Measurements from ENCODE around the gene FUT4.
"Not testable (repeated sequence)": the region's sequence is repeated elsewhere in the genome, so short reads cannot be mapped to it uniquely, and the experiment has no call there.

FUT4 gene

DNA sequence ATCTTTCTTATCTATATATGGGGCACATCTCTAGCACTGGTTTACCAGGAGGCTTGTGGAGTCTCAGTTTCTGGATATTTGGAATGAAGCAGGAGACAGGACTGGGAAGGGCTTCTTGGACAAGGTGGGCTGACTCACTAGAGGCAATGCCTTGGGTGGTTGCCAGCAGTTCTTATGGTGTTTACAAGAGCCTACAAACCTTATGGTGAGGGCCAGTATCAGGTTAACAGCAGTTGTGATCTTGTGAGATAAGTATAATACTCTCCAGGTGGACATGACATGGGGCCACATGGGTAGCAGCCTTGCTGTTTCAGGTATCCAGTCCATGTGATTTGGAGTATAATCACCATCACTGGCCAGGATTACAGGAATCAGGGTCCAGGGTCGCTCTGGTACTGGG lies 10.2 kb downstream of the FUT4 start:
- Histone ChIP-seq H3K9me3 (ENCODE audit: control insufficient read depth, insufficient read depth, low read length) (no peaks in the 10 kb centered on the region), H3K36me3 (ENCODE audit: control insufficient read depth, insufficient read depth, low read length) (no peaks in the 10 kb centered on the region), H3K4me1 (ENCODE audit: control insufficient read depth, insufficient read depth, low read length) (no peaks in the 10 kb centered on the region), H3K4me3 (ENCODE audit: low read depth, low read length) (no peak overlapping the region), H3K27ac (ENCODE audit: low read depth, low read length) (no peak overlapping the region), H3K27me3 (ENCODE audit: control insufficient read depth, insufficient read depth, low read length) (no peaks in the 10 kb centered on the region), H3K9ac (ENCODE audit: low read depth, low read length) (no peak overlapping the region)

DNA sequence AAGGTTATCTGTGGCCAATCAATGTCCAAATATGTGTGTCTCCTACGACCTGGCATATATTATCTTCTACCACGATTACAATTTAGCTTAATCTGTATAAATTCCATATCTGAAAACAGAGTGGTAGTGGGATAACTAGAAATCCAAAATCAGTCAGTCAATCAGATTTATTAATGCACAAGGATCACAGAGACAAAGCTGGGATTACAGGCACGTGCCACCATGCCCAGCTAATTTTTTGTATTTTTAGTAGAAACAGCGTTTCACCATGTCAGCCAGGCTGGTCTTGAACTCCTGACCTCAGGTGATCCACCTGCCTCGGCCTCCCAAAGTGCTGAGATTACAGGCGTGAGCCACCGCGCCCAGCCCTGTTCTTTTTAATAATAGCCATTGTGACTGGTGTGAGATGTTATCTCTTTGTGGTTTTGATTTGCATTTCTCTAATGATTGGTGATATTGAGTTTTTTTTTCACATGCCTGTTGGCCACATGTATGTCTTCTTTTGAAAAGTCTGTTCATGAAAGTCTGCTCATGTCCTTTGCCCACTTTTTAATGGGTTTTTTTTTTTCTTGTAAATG lies 12.1 kb downstream of the FUT4 start:
- H3K27ac ChIP-seq (ENCODE audit: low read depth, low read length); H3K4me3 ChIP-seq (ENCODE audit: low read depth, low read length); H3K36me3 ChIP-seq (ENCODE audit: control insufficient read depth, insufficient read depth, low read length); H3K27me3 ChIP-seq (ENCODE audit: control insufficient read depth, insufficient read depth, low read length); H3K9me3 ChIP-seq (ENCODE audit: control insufficient read depth, insufficient read depth, low read length); H3K4me1 ChIP-seq (ENCODE audit: control insufficient read depth, insufficient read depth, low read length); H3K9ac ChIP-seq (ENCODE audit: low read depth, low read length): not testable (repeated sequence)

DNA sequence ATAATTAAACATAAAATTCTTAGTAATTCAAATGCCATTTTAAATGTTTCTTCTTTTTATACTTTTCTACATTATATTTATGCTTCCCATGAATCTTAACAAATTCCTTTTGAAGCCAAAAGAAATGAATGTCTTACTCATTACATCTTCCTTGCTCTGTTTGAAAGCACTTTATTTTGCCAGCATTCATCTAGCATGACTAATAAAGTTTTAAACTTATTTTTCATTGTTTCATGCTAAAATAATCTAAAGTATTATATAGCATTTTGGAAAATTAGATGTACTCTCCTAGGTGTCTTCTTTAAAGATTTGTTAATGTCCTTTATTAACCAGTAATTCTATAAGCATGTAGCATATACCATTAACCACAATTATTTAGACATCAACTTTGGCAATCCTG lies 13.7 kb downstream of the FUT4 start:
- H3K4me3 ChIP-seq (ENCODE audit: low read depth, low read length), result no peak overlapping the region
- no peaks in the 10 kb centered on the region for H3K4me1 ChIP-seq (ENCODE audit: control insufficient read depth, insufficient read depth, low read length)
- no peaks in the 10 kb centered on the region for H3K27me3 ChIP-seq (ENCODE audit: control insufficient read depth, insufficient read depth, low read length)
- H3K9me3 ChIP-seq (ENCODE audit: control insufficient read depth, insufficient read depth, low read length), result no peaks in the 10 kb centered on the region
- H3K9ac ChIP-seq (ENCODE audit: low read depth, low read length), result no peak overlapping the region
- no peaks in the 10 kb centered on the region for H3K36me3 ChIP-seq (ENCODE audit: control insufficient read depth, insufficient read depth, low read length)
- H3K27ac ChIP-seq (ENCODE audit: low read depth, low read length), result no peak overlapping the region

DNA sequence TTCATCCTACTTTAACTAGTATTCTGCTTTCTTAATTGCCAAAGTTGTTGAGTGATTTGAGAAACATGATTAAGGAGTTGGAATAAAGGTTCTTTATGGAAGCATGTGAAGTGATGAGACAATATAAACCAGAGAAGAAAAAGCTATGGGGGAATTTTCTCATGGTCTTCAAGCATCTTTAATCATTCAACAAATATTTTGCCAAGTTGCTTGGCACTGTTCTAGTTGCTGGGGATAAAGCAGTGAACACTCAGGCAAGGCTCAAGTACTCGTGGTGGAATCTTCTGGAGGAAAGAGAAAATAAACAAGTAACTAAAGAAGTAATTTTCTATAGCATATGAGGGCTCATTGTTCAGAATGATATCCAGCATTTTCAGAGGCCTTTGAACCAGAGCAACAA lies 14.3 kb downstream of the FUT4 start:
- Histone ChIP-seq H3K9ac (ENCODE audit: low read depth, low read length) (no peak overlapping the region), H3K27me3 (ENCODE audit: control insufficient read depth, insufficient read depth, low read length) (no peaks in the 10 kb centered on the region), H3K4me1 (ENCODE audit: control insufficient read depth, insufficient read depth, low read length) (peaks cover 2% of the 10 kb centered on the region; the same call in 1 of the 2 replicates), H3K27ac (ENCODE audit: low read depth, low read length) (no peak overlapping the region), H3K4me3 (ENCODE audit: low read depth, low read length) (no peak overlapping the region), H3K9me3 (ENCODE audit: control insufficient read depth, insufficient read depth, low read length) (no peaks in the 10 kb centered on the region), H3K36me3 (ENCODE audit: control insufficient read depth, insufficient read depth, low read length) (no peaks in the 10 kb centered on the region)

DNA sequence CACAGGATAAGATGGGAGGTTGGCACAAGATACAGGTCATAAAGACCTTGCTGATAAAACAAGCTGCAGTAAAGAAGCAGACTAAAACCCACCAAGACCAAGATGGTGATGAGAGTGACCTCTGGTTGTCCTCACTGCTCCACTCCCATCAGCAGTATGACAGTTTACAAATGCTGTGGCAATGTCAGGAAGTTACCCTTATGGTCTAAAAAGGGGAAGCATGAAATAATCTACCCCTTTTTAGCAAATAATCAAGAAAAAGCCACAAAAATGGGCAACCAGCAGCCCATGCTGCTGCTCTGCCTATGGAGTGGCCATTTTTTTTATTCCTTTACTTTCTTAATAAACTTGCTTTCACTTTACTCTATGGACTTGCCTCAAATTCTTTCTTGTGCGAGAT lies 14.7 kb downstream of the FUT4 start:
- Histone ChIP-seq H3K36me3 (ENCODE audit: control insufficient read depth, insufficient read depth, low read length) (no peaks in the 10 kb centered on the region), H3K27ac (ENCODE audit: low read depth, low read length) (no peak overlapping the region), H3K9ac (ENCODE audit: low read depth, low read length) (no peak overlapping the region)

DNA sequence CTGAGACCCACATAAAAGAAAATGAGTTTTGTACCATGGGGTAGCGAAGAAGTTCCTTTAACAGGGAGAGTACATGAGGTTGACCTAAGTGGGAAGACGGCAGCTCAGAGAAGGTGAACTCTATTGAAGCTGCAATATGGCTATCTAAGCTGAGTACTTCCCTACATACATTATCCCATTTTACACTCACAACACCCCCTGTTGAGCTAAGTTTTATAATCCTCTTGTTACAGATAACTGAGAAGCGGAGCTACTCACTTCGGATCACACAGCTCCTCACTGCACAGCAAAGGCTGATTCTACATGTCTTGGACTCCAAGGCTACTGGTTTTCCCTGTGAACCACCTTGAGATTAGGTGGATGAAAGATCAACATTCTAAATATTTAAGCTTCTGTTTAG lies 15.2 kb downstream of the FUT4 start:
- H3K27ac ChIP-seq (ENCODE audit: low read depth, low read length), result no peak overlapping the region
- no peaks in the 10 kb centered on the region for H3K36me3 ChIP-seq (ENCODE audit: control insufficient read depth, insufficient read depth, low read length)
- no peaks in the 10 kb centered on the region for H3K27me3 ChIP-seq (ENCODE audit: control insufficient read depth, insufficient read depth, low read length)
- peaks cover 8% of the 10 kb centered on the region for H3K4me1 ChIP-seq (ENCODE audit: control insufficient read depth, insufficient read depth, low read length)
- H3K9ac ChIP-seq (ENCODE audit: low read depth, low read length), result no peak overlapping the region
- H3K4me3 ChIP-seq (ENCODE audit: low read depth, low read length), result no peak overlapping the region
- H3K9me3 ChIP-seq (ENCODE audit: control insufficient read depth, insufficient read depth, low read length), result no peaks in the 10 kb centered on the region

More for the DNA sequence above, 14.7 kb downstream of the FUT4 start:
- no peak overlapping the region for H3K4me3 ChIP-seq (ENCODE audit: low read depth, low read length)
- H3K9me3 ChIP-seq (ENCODE audit: control insufficient read depth, insufficient read depth, low read length), result no peaks in the 10 kb centered on the region
- H3K27me3 ChIP-seq (ENCODE audit: control insufficient read depth, insufficient read depth, low read length), result no peaks in the 10 kb centered on the region
- peaks cover 5% of the 10 kb centered on the region; the same call in 1 of the 2 replicates for H3K4me1 ChIP-seq (ENCODE audit: control insufficient read depth, insufficient read depth, low read length)

DNA sequence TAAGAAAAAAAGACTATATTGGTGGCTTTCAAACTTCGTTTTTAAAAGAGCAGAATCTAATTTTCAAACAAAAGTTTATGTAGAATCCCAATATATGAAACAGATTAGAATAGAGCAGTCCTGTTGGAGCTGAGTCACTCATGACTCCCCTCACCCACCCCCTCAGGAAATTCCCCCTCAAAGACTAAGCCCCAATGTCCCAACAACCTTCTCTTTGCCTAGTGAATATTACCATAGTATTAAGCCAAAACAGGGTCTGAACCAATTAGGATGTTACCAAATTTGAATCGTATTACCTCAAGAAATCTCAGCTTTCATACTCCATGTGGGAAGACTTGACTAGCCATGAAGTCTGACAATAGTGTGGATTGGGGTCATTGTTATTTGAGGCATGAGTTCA lies 15.6 kb downstream of the FUT4 start:
- Histone ChIP-seq H3K27ac (ENCODE audit: low read depth, low read length) (no peak overlapping the region), H3K4me1 (ENCODE audit: control insufficient read depth, insufficient read depth, low read length) (peaks cover 9% of the 10 kb centered on the region), H3K4me3 (ENCODE audit: low read depth, low read length) (no peak overlapping the region), H3K36me3 (ENCODE audit: control insufficient read depth, insufficient read depth, low read length) (no peaks in the 10 kb centered on the region), H3K27me3 (ENCODE audit: control insufficient read depth, insufficient read depth, low read length) (no peaks in the 10 kb centered on the region), H3K9me3 (ENCODE audit: control insufficient read depth, insufficient read depth, low read length) (no peaks in the 10 kb centered on the region), H3K9ac (ENCODE audit: low read depth, low read length) (no peak overlapping the region)

DNA sequence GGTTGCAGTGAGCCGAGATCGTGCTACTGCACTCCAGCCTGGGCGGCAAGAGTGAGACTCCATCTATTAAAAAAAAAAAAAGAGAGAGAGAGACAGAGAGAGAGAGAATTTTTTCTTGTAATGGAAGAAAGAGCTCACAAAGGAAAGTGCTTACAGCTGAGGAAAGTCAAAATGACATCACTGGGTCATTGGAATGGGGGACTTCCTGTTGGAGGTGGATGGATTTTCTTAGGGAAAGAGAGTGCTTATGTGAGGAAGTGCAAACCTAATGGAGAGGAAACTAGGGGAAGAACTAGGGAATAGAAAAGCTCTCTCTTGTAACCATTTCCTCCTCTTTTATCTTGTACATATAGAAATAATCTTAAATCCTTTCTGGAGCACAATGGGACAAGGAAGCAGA lies 17.1 kb downstream of the FUT4 start:
- H3K27ac ChIP-seq (ENCODE audit: low read depth, low read length), result no peak overlapping the region
- H3K4me1 ChIP-seq (ENCODE audit: control insufficient read depth, insufficient read depth, low read length), result peaks cover 9% of the 10 kb centered on the region
- no peaks in the 10 kb centered on the region for H3K9me3 ChIP-seq (ENCODE audit: control insufficient read depth, insufficient read depth, low read length)
- H3K4me3 ChIP-seq (ENCODE audit: low read depth, low read length), result no peak overlapping the region
- no peaks in the 10 kb centered on the region for H3K27me3 ChIP-seq (ENCODE audit: control insufficient read depth, insufficient read depth, low read length)
- no peak overlapping the region for H3K9ac ChIP-seq (ENCODE audit: low read depth, low read length)
- no peaks in the 10 kb centered on the region for H3K36me3 ChIP-seq (ENCODE audit: control insufficient read depth, insufficient read depth, low read length)

DNA sequence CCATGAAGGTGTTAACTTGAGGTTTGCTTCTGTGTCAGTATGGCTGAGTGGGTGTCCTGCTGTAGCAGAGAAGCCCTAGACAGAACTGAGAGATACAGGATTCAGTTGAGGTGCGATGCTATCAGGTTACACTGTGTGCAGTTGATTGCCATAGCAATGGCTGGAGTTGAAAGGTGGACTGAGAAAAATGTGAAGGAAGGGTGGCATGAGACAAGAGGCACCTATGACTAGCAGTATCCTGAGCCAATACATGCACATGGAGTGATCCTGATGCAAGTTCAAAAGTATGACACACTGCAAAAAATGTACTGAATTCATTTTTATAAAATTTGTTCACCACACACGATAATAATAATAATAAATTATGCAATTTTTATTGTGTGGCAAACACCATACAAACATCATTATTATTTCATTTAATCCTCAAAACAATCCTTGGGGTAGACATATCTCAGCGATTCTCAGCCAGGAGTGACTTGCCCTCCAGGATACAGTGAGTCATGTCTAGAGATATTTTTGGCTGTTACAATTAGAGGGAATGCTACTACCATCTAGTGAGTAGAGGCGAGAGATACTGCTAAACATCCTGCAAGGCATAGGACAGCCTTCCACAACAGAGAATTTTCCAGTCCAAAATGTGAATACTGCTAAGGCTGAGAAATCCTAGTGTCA lies 19.6 kb downstream of the FUT4 start:
- H3K36me3 ChIP-seq (ENCODE audit: control insufficient read depth, insufficient read depth, low read length), result no peaks in the 10 kb centered on the region
- H3K9ac ChIP-seq (ENCODE audit: low read depth, low read length), result no peak overlapping the region
- peaks cover 9% of the 10 kb centered on the region for H3K4me1 ChIP-seq (ENCODE audit: control insufficient read depth, insufficient read depth, low read length)
- H3K4me3 ChIP-seq (ENCODE audit: low read depth, low read length), result no peak overlapping the region
- no peaks in the 10 kb centered on the region for H3K27me3 ChIP-seq (ENCODE audit: control insufficient read depth, insufficient read depth, low read length)
- no peaks in the 10 kb centered on the region for H3K9me3 ChIP-seq (ENCODE audit: control insufficient read depth, insufficient read depth, low read length)
- H3K27ac ChIP-seq (ENCODE audit: low read depth, low read length), result no peak overlapping the region

DNA sequence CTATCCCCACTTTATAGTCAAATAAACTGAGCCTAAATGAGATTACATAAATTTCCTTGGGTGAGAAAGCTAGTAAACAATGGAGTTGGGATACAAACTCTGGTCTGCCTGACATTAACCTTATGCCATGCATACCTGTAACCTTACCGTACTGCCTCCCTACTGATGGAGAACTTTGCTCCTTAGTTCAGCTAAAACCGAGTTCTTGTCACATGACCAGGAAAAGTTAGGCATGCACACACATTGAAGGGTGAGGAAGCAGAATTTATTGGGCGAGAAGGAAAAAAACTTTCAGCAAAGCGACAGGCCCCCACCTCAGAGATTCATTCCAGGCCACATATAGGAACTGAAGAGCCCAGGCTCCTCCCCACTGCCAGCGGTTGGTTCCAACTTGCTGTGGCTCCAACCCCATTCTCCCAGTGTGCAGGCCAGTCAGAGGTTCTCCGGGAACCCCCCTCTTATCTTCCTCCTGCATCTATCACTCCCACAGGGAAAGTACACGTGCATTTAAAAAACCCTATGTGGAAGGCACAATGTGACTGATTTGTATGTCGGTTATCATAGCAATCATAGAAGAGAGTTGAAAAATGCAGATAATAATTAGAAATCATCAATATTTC lies 20.2 kb downstream of the FUT4 start:
- Histone ChIP-seq H3K27ac (ENCODE audit: low read depth, low read length) (no peak overlapping the region), H3K36me3 (ENCODE audit: control insufficient read depth, insufficient read depth, low read length) (no peaks in the 10 kb centered on the region), H3K9ac (ENCODE audit: low read depth, low read length) (no peak overlapping the region), H3K4me1 (ENCODE audit: control insufficient read depth, insufficient read depth, low read length) (peaks cover 9% of the 10 kb centered on the region), H3K4me3 (ENCODE audit: low read depth, low read length) (no peak overlapping the region), H3K9me3 (ENCODE audit: control insufficient read depth, insufficient read depth, low read length) (no peaks in the 10 kb centered on the region), H3K27me3 (ENCODE audit: control insufficient read depth, insufficient read depth, low read length) (no peaks in the 10 kb centered on the region)

DNA sequence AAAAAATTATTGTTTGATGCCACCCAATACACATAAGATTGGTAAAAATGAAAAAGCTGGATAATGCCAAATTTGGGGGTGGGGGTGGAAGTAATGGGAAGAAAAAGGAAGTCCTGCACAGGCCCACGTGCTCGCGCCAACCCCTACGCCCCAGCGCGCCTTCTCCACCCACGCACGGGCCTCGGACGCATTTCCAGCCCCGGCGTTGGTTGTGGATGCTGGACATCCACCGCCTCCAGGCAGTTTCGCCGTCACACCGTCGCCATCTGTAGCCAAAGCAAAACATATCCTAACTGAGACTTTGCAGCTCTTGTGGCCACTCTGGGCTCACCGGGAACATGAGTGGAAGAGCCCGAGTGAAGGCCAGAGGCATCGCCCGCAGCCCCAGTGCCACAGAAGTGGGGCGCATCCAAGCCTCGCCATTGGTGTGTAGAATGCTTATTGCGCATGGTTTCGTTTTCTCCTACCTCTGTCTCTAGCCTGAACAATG lies 23.5 kb downstream of the FUT4 start, which contains the start of gene PIWIL4:
TSS of gene PIWIL4 (plus strand) at position 188 of the 490 bp plus-strand sequence. CDS start at position 339, 151 bp downstream.
- Histone ChIP-seq H3K4me3 (ENCODE audit: low read depth, low read length) (no peak within 1 kb of the TSS), H3K9me3 (ENCODE audit: control insufficient read depth, insufficient read depth, low read length) (no peaks in the 10 kb centered on the region), H3K4me1 (ENCODE audit: control insufficient read depth, insufficient read depth, low read length) (peaks cover 9% of the 10 kb centered on the region), H3K36me3 (ENCODE audit: control insufficient read depth, insufficient read depth, low read length) (no peaks in the 10 kb centered on the region), H3K27ac (ENCODE audit: low read depth, low read length) (no peak within 1 kb of the TSS), H3K9ac (ENCODE audit: low read depth, low read length) (no peak within 1 kb of the TSS), H3K27me3 (ENCODE audit: control insufficient read depth, insufficient read depth, low read length) (no peaks in the 10 kb centered on the region)
